GM12878 (cell line): ENCODE measurements around the gene PAX7. TPM values are rescaled to one million over a fixed set of nuclear protein-coding genes. Genes with fewer than 3 reads are reported as not detected.

Experiments
- ATAC-seq: fragments of 200-7000 bp; cut with Tn5 transposase; 3 replicates; pipeline ENCODE4 v1.9.1; 2020; ENCODE audit warnings: mild to moderate bottlenecking, moderate library complexity
- BruUV-seq: library from RNA; stranded (reverse); fragments of 400-500 nt; replicated peaks from 2 replicates; lab custom pipeline; 2021; lab: Mats Ljungman, UMichigan
- CTCF ChIA-PET: fragments of 300-600 bp; sonication (Branson Sonifier 250); formaldehyde crosslinking; extraction: SDS; loops from one replicate; lab custom pipeline; 2021; ENCODE audit warnings: inconsistent platforms; lab: Yijun Ruan, JAX
- POLR2A ChIA-PET: fragments of 350-600 bp; formaldehyde crosslinking; extraction: SDS; loops from one replicate; lab custom pipeline; 2021; ENCODE audit warnings: inconsistent platforms; lab: Charles Lee
- RAD21 ChIA-PET: fragments of 300-600 bp; sonication (Branson Sonifier 250); formaldehyde crosslinking; loops from one replicate; lab custom pipeline; 2023; ENCODE audit warnings: antibody characterized with exemption; ENCODE audit not compliant: unreplicated experiment; lab: Charles Lee
- SMC1A ChIA-PET: fragments of 300-600 bp; sonication (Branson Sonifier 250); formaldehyde crosslinking; loops from one replicate; lab custom pipeline; 2023; ENCODE audit not compliant: unreplicated experiment, uncharacterized antibody; lab: Charles Lee
- DNase-seq: peaks from one replicate; pipeline ENCODE4 v3.0.0-alpha.2; 2011; ENCODE audit warnings: low read depth, low spot score
- FAIRE-seq: peaks from 3 replicates; lab custom pipeline; 2011; peaks lifted over from hg19 to GRCh38; lab: Jason Lieb, UNC
- H2AFZ ChIP-seq: 2 replicates; pipeline ENCODE4 v1.6.0; 2011; ENCODE audit warnings: low read depth, low read length, control low read depth; ENCODE audit not compliant: control insufficient read depth
- H3K27ac ChIP-seq: 2 replicates; pipeline ENCODE4 v1.5.1; 2011; ENCODE audit warnings: control low read depth; ENCODE audit not compliant: control insufficient read depth, insufficient read depth
- H3K27me3 ChIP-seq, 2 experiments: replicated peaks in 1 of 2; 2 replicates each; pipeline versions ENCODE4 v1.6.0 to v1.6.1; 2011; ENCODE audit warnings: low read length in 1 of 2; ENCODE audit not compliant: control insufficient read depth in 2 of 2, insufficient read depth in 2 of 2
- H3K36me3 ChIP-seq, 2 experiments: 2 replicates each; pipeline ENCODE4 v1.5.1; 2011; ENCODE audit warnings: low read length in 1 of 2; ENCODE audit not compliant: control insufficient read depth in 2 of 2, insufficient read depth in 2 of 2
- H3K4me1 ChIP-seq: 2 replicates; pipeline ENCODE4 v1.6.1; 2011; ENCODE audit warnings: mild to moderate bottlenecking, low read length, moderate library complexity, mixed read lengths; ENCODE audit not compliant: control insufficient read depth, insufficient read depth
- H3K4me2 ChIP-seq: 2 replicates; pipeline ENCODE4 v1.6.0; 2011; ENCODE audit warnings: control low read depth; ENCODE audit not compliant: control insufficient read depth, insufficient read depth
- H3K4me3 ChIP-seq: fragments of 200-600 bp; sonication (generic); 2 replicates; pipeline ENCODE4 v1.5.1; 2016
- H3K79me2 ChIP-seq: 2 replicates; pipeline ENCODE4 v1.6.0; 2011; ENCODE audit warnings: low read length; ENCODE audit not compliant: control insufficient read depth, insufficient read depth
- H3K9ac ChIP-seq: 2 replicates; pipeline ENCODE4 v1.8.0; 2011; ENCODE audit warnings: low read length, control low read depth, mixed read lengths; ENCODE audit not compliant: control insufficient read depth, insufficient read depth
- H3K9me3 ChIP-seq: replicated peaks from 3 replicates; pipeline ENCODE4 v1.5.1; 2011; ENCODE audit warnings: mild to moderate bottlenecking, low read length; ENCODE audit not compliant: control insufficient read depth, insufficient read depth
- H4K20me1 ChIP-seq: 2 replicates; pipeline ENCODE4 v1.6.0; 2011; ENCODE audit not compliant: control insufficient read depth, insufficient read depth
- BACH1 ChIP-seq: fragments of 450-650 bp; IDR thresholded peaks from 2 replicates; pipeline ENCODE4 v1.6.1; 2017; ENCODE audit warnings: mild to moderate bottlenecking, borderline replicate concordance
- BRCA1 ChIP-seq: IDR thresholded peaks from 2 replicates; pipeline ENCODE4 v1.6.1; 2011; ENCODE audit warnings: low read depth, low read length, improper control_type of control experiment
- CBFB ChIP-seq: IDR thresholded peaks from 2 replicates; pipeline ENCODE4 v1.6.1; 2016; ENCODE audit warnings: antibody characterized with exemption, low read depth
- CHD2 ChIP-seq: IDR thresholded peaks from 2 replicates; pipeline ENCODE4 v1.6.1; 2011; ENCODE audit warnings: low read depth, low read length, improper control_type of control experiment, borderline replicate concordance
- FOXM1 ChIP-seq: IDR thresholded peaks from 2 replicates; pipeline ENCODE4 v1.6.1; 2012; ENCODE audit warnings: low read depth, mild to moderate bottlenecking, inconsistent platforms, low read length, moderate library complexity
- IRF4 ChIP-seq: IDR thresholded peaks from 2 replicates; pipeline ENCODE4 v1.6.1; 2011; ENCODE audit warnings: low read depth, low read length
- KDM1A ChIP-seq: fragments of 200-600 bp; sonication (generic); IDR thresholded peaks from 2 replicates; pipeline ENCODE4 v1.6.1; 2016; ENCODE audit warnings: borderline replicate concordance
- LARP7 ChIP-seq: fragments of 450-650 bp; IDR thresholded peaks from 2 replicates; pipeline ENCODE4 v1.6.1; 2017; ENCODE audit warnings: mild to moderate bottlenecking
- MYC ChIP-seq: IDR thresholded peaks from 2 replicates; pipeline ENCODE4 v1.6.1; 2011; ENCODE audit warnings: mild to moderate bottlenecking, low read length, moderate library complexity, inconsistent platforms; ENCODE audit not compliant: insufficient read depth, insufficient replicate concordance, insufficient read length, severe bottlenecking
- NFXL1 ChIP-seq: fragments of 450-650 bp; IDR thresholded peaks from 2 replicates; pipeline ENCODE4 v1.6.1; 2017; ENCODE audit warnings: antibody characterized with exemption, mild to moderate bottlenecking, borderline replicate concordance
- PAX8 ChIP-seq: fragments of 450-650 bp; IDR thresholded peaks from 2 replicates; pipeline ENCODE4 v1.6.1; 2017; ENCODE audit warnings: mild to moderate bottlenecking, moderate library complexity
- POLR2AphosphoS5 ChIP-seq: IDR thresholded peaks from 2 replicates; pipeline ENCODE4 v1.6.1; 2011; ENCODE audit warnings: mild to moderate bottlenecking, low read length, inconsistent platforms
- RCOR1 ChIP-seq: conservative IDR thresholded peaks from 2 replicates; pipeline ENCODE4 v1.6.1; 2012; ENCODE audit warnings: low read depth, low read length, improper control_type of control experiment
- SP1 ChIP-seq: IDR thresholded peaks from one replicate; pipeline ENCODE4 v1.6.1; 2011; ENCODE audit warnings: low read depth, low read length
- SREBF1 ChIP-seq: IDR thresholded peaks from 2 replicates; pipeline ENCODE4 v1.6.1; 2012; ENCODE audit warnings: mild to moderate bottlenecking, low read length
- ZBTB40 ChIP-seq: fragments of 450-650 bp; IDR thresholded peaks from 2 replicates; pipeline ENCODE4 v1.6.1; 2016; ENCODE audit warnings: mild to moderate bottlenecking, moderate library complexity, borderline replicate concordance
- WGBS: methylation state at CpG from one replicate; pipeline ENCODE4 v1.1.6; 2016; ENCODE audit warnings: low lambda C conversion rate; ENCODE audit not compliant: insufficient replicate concordance, insufficient coverage; ENCODE audit errors: missing lambda C conversion rate; 5-methylcytosine and 5-hydroxymethylcytosine counted together
- in situ Hi-C: fragments of 300-500 bp; cut with MboI; formaldehyde crosslinking; loops from 9 replicates; pipeline ENCODE4 v1.14.3; 2018; ENCODE audit warnings: mixed read lengths
- intact Hi-C: fragments of 100-400 bp; cut with micrococcal nuclease; formaldehyde crosslinking; loops from one replicate; pipeline ENCODE4 v1.14.2; 2022; ENCODE audit not compliant: unreplicated experiment
- polyA plus RNA-seq, 11 experiments: library from polyadenylated mRNA; depleted of rRNA in 4 of 11; unstranded in 6 of 11; stranded (reverse) in 5 of 11; fragments of >200 nt; fragmentation: Nextera tagmentation in 4 of 11; fragmentation: Illumina TruSeq in 1 of 11; extraction: Ambion mirVana in 4 of 11; extraction: Trizol in 1 of 11; gene quantifications; 1 replicate in 1 of 11; 2 replicates in 10 of 11; pipeline versions ENCODE4 v1.2.1 to v1.2.3, GENCODE V29; 2011 to 2016; ENCODE audit warnings: inconsistent platforms in 2 of 11, missing spikeins in 2 of 11, low read depth in 1 of 11
- total RNA-seq, 4 experiments: library from RNA; depleted of rRNA in 3 of 4; stranded (reverse); fragments of >200 nt in 3 of 4; fragmentation: Illumina TruSeq in 1 of 4; extraction: Trizol in 1 of 4; gene quantifications; 2 replicates each; pipeline versions ENCODE4 v1.2.1 to v1.2.3, GENCODE V29; 2013 to 2021
- TF ChIP-seq, protein P1 (sequence below): fragments of 450-650 bp; IDR thresholded peaks from 2 replicates; pipeline ENCODE4 v1.6.1; 2017; ENCODE audit warnings: mild to moderate bottlenecking, moderate library complexity

PAX7 gene
- total and polyA plus RNA-seq, 10 of the 15 experiments (the other 5 are each of a cell fraction or from before 2014, with no cell fraction given), result not detected

GRCh38 chr1:18634276-18634675 lies 3.6 kb downstream of the PAX7 start:
- ATAC-seq (no peak), DNase-seq (no peak), FAIRE-seq (no peak)
- H3K36me3 ChIP-seq, result no peaks in the 10 kb centered on the region
- ChIA-PET CTCF (no interaction called here), RAD21 (no interaction called here), SMC1A (no interaction called here), POLR2A (no interaction called here)
- H3K4me2 ChIP-seq, result no peak overlapping the region
- no peaks in the 10 kb centered on the region for H3K4me1 ChIP-seq
- peaks cover 29 to 31% of the 10 kb centered on the region in 2 experiments for H3K27me3 ChIP-seq
- no peak overlapping the region for H3K9ac ChIP-seq
- no peak overlapping the region for H3K4me3 ChIP-seq
- H2AFZ ChIP-seq, result no peak overlapping the region
- H3K9me3 ChIP-seq, result no peaks in the 10 kb centered on the region
- BruUV-seq, result no TSS peak
- intact Hi-C loops, result no loop called here
- in situ Hi-C loops, result no loop called here
- no peaks in the 10 kb centered on the region for H3K79me2 ChIP-seq
- H3K27ac ChIP-seq, result no peak overlapping the region
- H4K20me1 ChIP-seq, result no peaks in the 10 kb centered on the region
- no peak for TF ChIP-seq POLR2AphosphoS5
- TF ChIP-seq KDM1A, result no peak
- TF ChIP-seq FOXM1, result no peak
- TF ChIP-seq SP1, result no peak
- TF ChIP-seq CBFB, result no peak
- no peak for TF ChIP-seq PAX8
- TF ChIP-seq RCOR1, result no peak
- TF ChIP-seq MYC, result no peak
- TF ChIP-seq, protein P1, sequence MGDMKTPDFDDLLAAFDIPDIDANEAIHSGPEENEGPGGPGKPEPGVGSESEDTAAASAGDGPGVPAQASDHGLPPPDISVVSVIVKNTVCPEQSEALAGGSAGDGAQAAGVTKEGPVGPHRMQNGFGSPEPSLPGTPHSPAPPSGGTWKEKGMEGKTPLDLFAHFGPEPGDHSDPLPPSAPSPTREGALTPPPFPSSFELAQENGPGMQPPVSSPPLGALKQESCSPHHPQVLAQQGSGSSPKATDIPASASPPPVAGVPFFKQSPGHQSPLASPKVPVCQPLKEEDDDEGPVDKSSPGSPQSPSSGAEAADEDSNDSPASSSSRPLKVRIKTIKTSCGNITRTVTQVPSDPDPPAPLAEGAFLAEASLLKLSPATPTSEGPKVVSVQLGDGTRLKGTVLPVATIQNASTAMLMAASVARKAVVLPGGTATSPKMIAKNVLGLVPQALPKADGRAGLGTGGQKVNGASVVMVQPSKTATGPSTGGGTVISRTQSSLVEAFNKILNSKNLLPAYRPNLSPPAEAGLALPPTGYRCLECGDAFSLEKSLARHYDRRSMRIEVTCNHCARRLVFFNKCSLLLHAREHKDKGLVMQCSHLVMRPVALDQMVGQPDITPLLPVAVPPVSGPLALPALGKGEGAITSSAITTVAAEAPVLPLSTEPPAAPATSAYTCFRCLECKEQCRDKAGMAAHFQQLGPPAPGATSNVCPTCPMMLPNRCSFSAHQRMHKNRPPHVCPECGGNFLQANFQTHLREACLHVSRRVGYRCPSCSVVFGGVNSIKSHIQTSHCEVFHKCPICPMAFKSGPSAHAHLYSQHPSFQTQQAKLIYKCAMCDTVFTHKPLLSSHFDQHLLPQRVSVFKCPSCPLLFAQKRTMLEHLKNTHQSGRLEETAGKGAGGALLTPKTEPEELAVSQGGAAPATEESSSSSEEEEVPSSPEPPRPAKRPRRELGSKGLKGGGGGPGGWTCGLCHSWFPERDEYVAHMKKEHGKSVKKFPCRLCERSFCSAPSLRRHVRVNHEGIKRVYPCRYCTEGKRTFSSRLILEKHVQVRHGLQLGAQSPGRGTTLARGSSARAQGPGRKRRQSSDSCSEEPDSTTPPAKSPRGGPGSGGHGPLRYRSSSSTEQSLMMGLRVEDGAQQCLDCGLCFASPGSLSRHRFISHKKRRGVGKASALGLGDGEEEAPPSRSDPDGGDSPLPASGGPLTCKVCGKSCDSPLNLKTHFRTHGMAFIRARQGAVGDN, result no peak
- no peak for TF ChIP-seq NFXL1
- TF ChIP-seq CHD2, result no peak
- no peak for TF ChIP-seq ZBTB40
- TF ChIP-seq SREBF1, result no peak
- no peak for TF ChIP-seq BRCA1
- no peak for TF ChIP-seq LARP7
- no peak for TF ChIP-seq IRF4
- no peak for TF ChIP-seq BACH1
- 17% methylated on average over 16 of the region's 16 CpGs for WGBS
